ENCODE measurements around the gene TBK1.

- TF ChIP-seq CTCF (IDR thresholded peaks at IDR 0.05): no peak
- no peak for TF ChIP-seq POLR2AphosphoS5 (IDR thresholded peaks at IDR 0.05)
- no peak for TF ChIP-seq EP300 (IDR thresholded peaks at IDR 0.05)
These were observed 1.8 kb upstream of the TBK1 start for GRCh38 chr12:64450057-64450640.
